ENCODE results near the gene NUDT22.

DNA sequence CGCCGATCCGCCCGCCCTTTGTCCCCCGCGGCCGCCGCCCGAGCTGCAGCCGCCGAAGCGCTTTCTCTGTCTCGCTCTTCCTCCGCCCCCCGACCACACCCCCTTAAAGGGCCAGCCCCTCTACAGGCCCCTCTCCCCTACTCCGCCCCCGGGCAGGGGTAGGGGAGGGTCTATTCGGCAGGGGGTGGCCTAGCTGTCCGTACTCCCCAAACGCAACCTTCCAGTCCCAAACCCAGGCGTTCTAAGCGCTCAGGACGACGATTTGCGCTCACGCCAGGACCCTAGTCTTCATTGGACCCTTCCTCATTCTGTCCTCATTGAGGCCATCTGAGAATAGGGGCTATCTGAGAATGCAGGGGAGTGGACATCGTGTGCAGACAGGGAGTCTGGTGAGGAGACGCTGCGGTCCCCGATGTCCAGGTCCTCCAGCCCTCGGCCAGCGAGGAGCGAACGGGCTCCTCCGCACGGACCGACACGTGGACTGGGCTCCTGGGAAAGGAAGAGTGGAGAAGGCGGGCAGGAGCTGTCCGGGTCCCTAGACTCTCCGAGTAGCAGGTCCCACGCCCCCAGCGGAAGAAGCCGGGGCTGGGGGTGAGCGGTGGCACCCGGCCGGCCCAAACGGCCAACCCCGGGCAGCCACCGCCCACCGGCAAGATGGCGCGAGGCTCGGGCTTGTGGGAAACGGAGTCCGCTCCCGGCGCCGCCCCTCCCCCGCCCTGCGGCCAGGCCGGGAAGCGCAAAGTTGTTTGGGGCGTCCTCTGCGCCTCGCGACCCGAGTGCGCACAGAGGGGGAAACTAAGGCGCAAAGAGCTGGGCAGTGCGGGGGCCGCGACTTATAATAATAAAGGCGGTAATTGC lies 21.0 kb downstream of the NUDT22 start, which contains the start of gene PPP1R14B:
- TF ChIP-seq, protein P1, sequence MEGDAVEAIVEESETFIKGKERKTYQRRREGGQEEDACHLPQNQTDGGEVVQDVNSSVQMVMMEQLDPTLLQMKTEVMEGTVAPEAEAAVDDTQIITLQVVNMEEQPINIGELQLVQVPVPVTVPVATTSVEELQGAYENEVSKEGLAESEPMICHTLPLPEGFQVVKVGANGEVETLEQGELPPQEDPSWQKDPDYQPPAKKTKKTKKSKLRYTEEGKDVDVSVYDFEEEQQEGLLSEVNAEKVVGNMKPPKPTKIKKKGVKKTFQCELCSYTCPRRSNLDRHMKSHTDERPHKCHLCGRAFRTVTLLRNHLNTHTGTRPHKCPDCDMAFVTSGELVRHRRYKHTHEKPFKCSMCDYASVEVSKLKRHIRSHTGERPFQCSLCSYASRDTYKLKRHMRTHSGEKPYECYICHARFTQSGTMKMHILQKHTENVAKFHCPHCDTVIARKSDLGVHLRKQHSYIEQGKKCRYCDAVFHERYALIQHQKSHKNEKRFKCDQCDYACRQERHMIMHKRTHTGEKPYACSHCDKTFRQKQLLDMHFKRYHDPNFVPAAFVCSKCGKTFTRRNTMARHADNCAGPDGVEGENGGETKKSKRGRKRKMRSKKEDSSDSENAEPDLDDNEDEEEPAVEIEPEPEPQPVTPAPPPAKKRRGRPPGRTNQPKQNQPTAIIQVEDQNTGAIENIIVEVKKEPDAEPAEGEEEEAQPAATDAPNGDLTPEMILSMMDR (conservative IDR thresholded peaks at IDR 0.05; ENCODE audit: low read depth, low read length) = no peak
- TF ChIP-seq EZH2 (IDR thresholded peaks at IDR 0.05; ENCODE audit: borderline replicate concordance, low read depth, low read length, poor library complexity, severe bottlenecking) = no peak

Measured in A673 (cell line).